ENCODE data around the gene REG1B. TPM values are rescaled to one million over a fixed set of nuclear protein-coding genes. Genes with fewer than 3 reads are reported as not detected.
"Not testable (repeated sequence)": the region's sequence is repeated elsewhere in the genome, so short reads cannot be mapped to it uniquely, and the experiment has no call there.

The REG1B gene
- polyA plus RNA-seq, 3 donors = not detected

- no peak overlapping the region for H2AFZ ChIP-seq (ENCODE audit: insufficient read depth, low read depth, low read length, poor library complexity, severe bottlenecking)
- no peaks in the 10 kb centered on the region for H3K79me2 ChIP-seq (ENCODE audit: insufficient read depth, low read length)
- no peaks in the 10 kb centered on the region for H3K27me3 ChIP-seq (ENCODE audit: control insufficient read depth in 2 of 2, insufficient read depth in 2 of 2, low read length in 2 of 2)
- no peak overlapping the region for H3K4me2 ChIP-seq (replicated peaks; ENCODE audit: extremely low read depth, low read length, poor library complexity, severe bottlenecking)
- H3K4me3 ChIP-seq (replicated peaks in 1 of 3; ENCODE audit: low read depth in 2 of 3, low read length in 3 of 3) = no peak overlapping the region
- Mint-ChIP-seq H3K27me3 (ENCODE audit: low read depth in 3 of 3) (peaks cover 0 to 3% (median 1%) of the 10 kb centered on the region in 3 donors), H3K4me3 (no peak overlapping the region), H3K9me3 (peaks cover 0 to 11% (median 5%) of the 10 kb centered on the region in 7 donors), H3K4me1 (no peaks in the 10 kb centered on the region), H3K27ac (no peak overlapping the region), H3K36me3 (no peaks in the 10 kb centered on the region)
- no CpG with 5 or more reads among the region's 2 CpGs for WGBS (ENCODE audit: insufficient coverage)
- peaks cover 0 to 3% of the 10 kb centered on the region in 2 donors for H3K9me3 ChIP-seq (replicated peaks in 1 of 2; ENCODE audit: control insufficient read depth in 1 of 2, insufficient read depth in 1 of 2, low read length in 2 of 2)
- H3K36me3 ChIP-seq (replicated peaks in 1 of 2; ENCODE audit: control insufficient read depth in 1 of 2, insufficient read depth in 2 of 2, low read length in 2 of 2) = no peaks in the 10 kb centered on the region
- no peak overlapping the region for H3K27ac ChIP-seq (ENCODE audit: low read depth in 1 of 2, low read length in 2 of 2)
- TF ChIP-seq, protein P1, sequence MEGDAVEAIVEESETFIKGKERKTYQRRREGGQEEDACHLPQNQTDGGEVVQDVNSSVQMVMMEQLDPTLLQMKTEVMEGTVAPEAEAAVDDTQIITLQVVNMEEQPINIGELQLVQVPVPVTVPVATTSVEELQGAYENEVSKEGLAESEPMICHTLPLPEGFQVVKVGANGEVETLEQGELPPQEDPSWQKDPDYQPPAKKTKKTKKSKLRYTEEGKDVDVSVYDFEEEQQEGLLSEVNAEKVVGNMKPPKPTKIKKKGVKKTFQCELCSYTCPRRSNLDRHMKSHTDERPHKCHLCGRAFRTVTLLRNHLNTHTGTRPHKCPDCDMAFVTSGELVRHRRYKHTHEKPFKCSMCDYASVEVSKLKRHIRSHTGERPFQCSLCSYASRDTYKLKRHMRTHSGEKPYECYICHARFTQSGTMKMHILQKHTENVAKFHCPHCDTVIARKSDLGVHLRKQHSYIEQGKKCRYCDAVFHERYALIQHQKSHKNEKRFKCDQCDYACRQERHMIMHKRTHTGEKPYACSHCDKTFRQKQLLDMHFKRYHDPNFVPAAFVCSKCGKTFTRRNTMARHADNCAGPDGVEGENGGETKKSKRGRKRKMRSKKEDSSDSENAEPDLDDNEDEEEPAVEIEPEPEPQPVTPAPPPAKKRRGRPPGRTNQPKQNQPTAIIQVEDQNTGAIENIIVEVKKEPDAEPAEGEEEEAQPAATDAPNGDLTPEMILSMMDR (IDR thresholded peaks at IDR 0.05) = no peak
- no peaks in the 10 kb centered on the region for H4K20me1 ChIP-seq (ENCODE audit: insufficient read depth, low read length)
- no peak for DNase-seq
- H3K4me1 ChIP-seq (ENCODE audit: control insufficient read depth in 1 of 2, insufficient read depth in 2 of 2, low read length in 2 of 2) = no peaks in the 10 kb centered on the region
- H3K9ac ChIP-seq (ENCODE audit: insufficient read depth, low read length, poor library complexity, severe bottlenecking) = no peak overlapping the region
- intact Hi-C loops (cut with micrococcal nuclease) = no loop called here
Observed at GRCh38 chr2:79071078-79071477, 16.7 kb downstream of the REG1B start.

DNA sequence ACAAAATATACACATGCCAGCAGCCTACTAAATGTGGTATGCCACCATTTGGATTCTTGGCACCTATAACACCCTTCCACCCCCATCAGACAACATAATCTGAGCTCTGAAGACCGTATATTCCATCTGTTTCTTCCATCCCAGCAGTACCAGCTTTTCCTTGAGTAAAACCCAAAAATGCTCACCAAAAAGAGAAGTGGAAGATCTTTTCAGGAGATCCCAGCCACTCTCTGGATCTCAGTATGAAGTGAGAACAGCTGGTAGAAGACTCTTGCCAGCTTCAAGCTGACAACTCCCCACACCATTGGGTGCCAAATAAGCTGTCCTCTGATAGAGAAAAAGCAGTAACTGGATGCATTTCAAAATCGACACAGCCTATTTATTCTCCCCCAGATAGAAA, 22.6 kb downstream of the REG1B start:
- Histone ChIP-seq H3K4me2 (replicated peaks; ENCODE audit: extremely low read depth, low read length, poor library complexity, severe bottlenecking) (no peak overlapping the region), H3K27ac (ENCODE audit: low read depth in 1 of 2, low read length in 2 of 2) (no peak overlapping the region), H3K79me2 (ENCODE audit: insufficient read depth, low read length) (no peaks in the 10 kb centered on the region), H3K36me3 (replicated peaks in 1 of 2; ENCODE audit: control insufficient read depth in 1 of 2, insufficient read depth in 2 of 2, low read length in 2 of 2) (no peaks in the 10 kb centered on the region), H3K27me3 (ENCODE audit: control insufficient read depth in 2 of 2, insufficient read depth in 2 of 2, low read length in 2 of 2) (no peaks in the 10 kb centered on the region), H3K9ac (ENCODE audit: insufficient read depth, low read length, poor library complexity, severe bottlenecking) (no peak overlapping the region), H3K9me3 (replicated peaks in 1 of 2; ENCODE audit: control insufficient read depth in 1 of 2, insufficient read depth in 1 of 2, low read length in 2 of 2) (no peaks in the 10 kb centered on the region), H2AFZ (ENCODE audit: insufficient read depth, low read depth, low read length, poor library complexity, severe bottlenecking) (no peak overlapping the region), H3K4me3 (replicated peaks in 1 of 3; ENCODE audit: low read depth in 2 of 3, low read length in 3 of 3) (no peak overlapping the region), H4K20me1 (ENCODE audit: insufficient read depth, low read length) (no peaks in the 10 kb centered on the region), H3K4me1 (ENCODE audit: control insufficient read depth in 1 of 2, insufficient read depth in 2 of 2, low read length in 2 of 2) (no peaks in the 10 kb centered on the region)
- H3K4me3 Mint-ChIP-seq = no peak overlapping the region
- no peak for DNase-seq
- peaks cover 0 to 15% (median 9%) of the 10 kb centered on the region in 7 donors for H3K9me3 Mint-ChIP-seq
- H3K4me1 Mint-ChIP-seq = no peaks in the 10 kb centered on the region
- TF ChIP-seq, protein P1 (IDR thresholded peaks at IDR 0.05) = no peak
- H3K27ac Mint-ChIP-seq = no peak overlapping the region
- no CpG with 5 or more reads among the region's 2 CpGs for WGBS (ENCODE audit: insufficient coverage)
- intact Hi-C loops (cut with micrococcal nuclease) = no loop called here
- peaks cover 0 to 4% (median 1%) of the 10 kb centered on the region in 3 donors for H3K27me3 Mint-ChIP-seq (ENCODE audit: low read depth in 3 of 3)
- no peaks in the 10 kb centered on the region for H3K36me3 Mint-ChIP-seq

- H3K27me3 ChIP-seq (ENCODE audit: control insufficient read depth in 2 of 2, insufficient read depth in 2 of 2, low read length in 2 of 2); H2AFZ ChIP-seq (ENCODE audit: insufficient read depth, low read depth, low read length, poor library complexity, severe bottlenecking); H3K4me1 Mint-ChIP-seq; H4K20me1 ChIP-seq (ENCODE audit: insufficient read depth, low read length); H3K4me1 ChIP-seq (ENCODE audit: control insufficient read depth in 1 of 2, insufficient read depth in 2 of 2, low read length in 2 of 2); H3K27me3 Mint-ChIP-seq (ENCODE audit: low read depth in 3 of 3); H3K4me3 ChIP-seq (replicated peaks in 1 of 3; ENCODE audit: low read depth in 2 of 3, low read length in 3 of 3); H3K79me2 ChIP-seq (ENCODE audit: insufficient read depth, low read length); H3K36me3 Mint-ChIP-seq; intact Hi-C loops (cut with micrococcal nuclease); H3K9me3 Mint-ChIP-seq; H3K27ac ChIP-seq (ENCODE audit: low read depth in 1 of 2, low read length in 2 of 2); H3K36me3 ChIP-seq (replicated peaks in 1 of 2; ENCODE audit: control insufficient read depth in 1 of 2, insufficient read depth in 2 of 2, low read length in 2 of 2); DNase-seq; H3K9me3 ChIP-seq (replicated peaks in 1 of 2; ENCODE audit: control insufficient read depth in 1 of 2, insufficient read depth in 1 of 2, low read length in 2 of 2); H3K9ac ChIP-seq (ENCODE audit: insufficient read depth, low read length, poor library complexity, severe bottlenecking); H3K27ac Mint-ChIP-seq; H3K4me2 ChIP-seq (replicated peaks; ENCODE audit: extremely low read depth, low read length, poor library complexity, severe bottlenecking): not testable (repeated sequence)
- 0% methylated on average over 4 of the region's 5 CpGs for WGBS (ENCODE audit: insufficient coverage)
- H3K4me3 Mint-ChIP-seq = peak overlapping the region in 1 of 2 donors; percentile 43
Observed at GRCh38 chr2:79054769-79055168, 33.0 kb downstream of the REG1B start.

Data from CD14-positive monocyte (primary cell).